GM19193 (cell line): ENCODE measurements around the gene SH3RF3.

Source experiments
- POLR2A ChIP-seq: IDR thresholded peaks from 4 replicates; pipeline ENCODE4 v1.6.1; 2011; ENCODE audit not compliant: insufficient read depth, insufficient read length; ENCODE audit errors: extremely low read depth

The SH3RF3 gene

GRCh38 chr2:109480486-109481195 lies 351.6 kb downstream of the SH3RF3 start:
- no peak for TF ChIP-seq POLR2A

- no peak for TF ChIP-seq POLR2A
Observed at GRCh38 chr2:109481196-109481555, 352.2 kb downstream of the SH3RF3 start.

- no peak for TF ChIP-seq POLR2A
Observed at GRCh38 chr2:109481599-109481998, 352.6 kb downstream of the SH3RF3 start.

GRCh38 chr2:109482361-109482861 lies 353.4 kb downstream of the SH3RF3 start:
- TF ChIP-seq POLR2A, result no peak

- no peak for TF ChIP-seq POLR2A
Observed at GRCh38 chr2:109486711-109487535, 357.9 kb downstream of the SH3RF3 start.

GRCh38 chr2:109487536-109487869 lies 358.5 kb downstream of the SH3RF3 start:
- no peak for TF ChIP-seq POLR2A

GRCh38 chr2:109487871-109488655 lies 359.1 kb downstream of the SH3RF3 start:
- TF ChIP-seq POLR2A, result no peak

- no peak for TF ChIP-seq POLR2A
Observed at GRCh38 chr2:109489296-109489695, 360.3 kb downstream of the SH3RF3 start.

- no peak for TF ChIP-seq POLR2A
Observed at GRCh38 chr2:109493176-109493935, 364.4 kb downstream of the SH3RF3 start.

GRCh38 chr2:109494351-109494750 lies 365.3 kb downstream of the SH3RF3 start:
- no peak for TF ChIP-seq POLR2A

- no peak for TF ChIP-seq POLR2A
Observed at GRCh38 chr2:109497463-109497862, 368.5 kb downstream of the SH3RF3 start.

GRCh38 chr2:109497911-109498870 lies 369.2 kb downstream of the SH3RF3 start:
- no peak for TF ChIP-seq POLR2A

- TF ChIP-seq POLR2A, result no peak
Observed at GRCh38 chr2:109498906-109499305, 369.9 kb downstream of the SH3RF3 start.

GRCh38 chr2:109499566-109499965 lies 370.6 kb downstream of the SH3RF3 start:
- no peak for TF ChIP-seq POLR2A

GRCh38 chr2:109500910-109501309 lies 371.9 kb downstream of the SH3RF3 start:
- TF ChIP-seq POLR2A, result no peak
